HG03039 (cell line): ENCODE measurements around the gene DRC7.
"Not testable (repeated sequence)": the region's sequence is repeated elsewhere in the genome, so short reads cannot be mapped to it uniquely, and the experiment has no call there.

Experiments used
- ATAC-seq: cut with Tn5 transposase; IDR thresholded peaks from one replicate; pipeline ENCODE4 v1.9.1; 2021; ENCODE audit warnings: mild to moderate bottlenecking, moderate library complexity; ENCODE audit not compliant: unreplicated experiment

Gene DRC7

GRCh38 chr16:57734308-57734924 lies 39.8 kb downstream of the DRC7 start:
- ATAC-seq, result no peak

GRCh38 chr16:57734925-57735754 lies 40.5 kb downstream of the DRC7 start:
- ATAC-seq, result peak; percentile 89

GRCh38 chr16:57735755-57736418 lies 41.3 kb downstream of the DRC7 start, which contains the start of gene KATNB1:
Gene KATNB1, plus strand, starts transcription at chr16:57735770. Its CDS starts 1,474 bp downstream, at chr16:57737244.
- no peak for ATAC-seq

GRCh38 chr16:57736419-57737351 lies 42.1 kb downstream of the DRC7 start:
- ATAC-seq, result no peak

GRCh38 chr16:57738844-57739243 lies 44.2 kb downstream of the DRC7 start:
- ATAC-seq, result no peak

GRCh38 chr16:57739756-57740422 lies 45.3 kb downstream of the DRC7 start:
- no peak for ATAC-seq

GRCh38 chr16:57740423-57741071 lies 45.9 kb downstream of the DRC7 start:
- ATAC-seq, result no peak

GRCh38 chr16:57741660-57742191 lies 47.1 kb downstream of the DRC7 start:
- ATAC-seq, result no peak

GRCh38 chr16:57742543-57742942 lies 47.9 kb downstream of the DRC7 start:
- no peak for ATAC-seq

GRCh38 chr16:57743458-57743857 lies 48.9 kb downstream of the DRC7 start:
- ATAC-seq, result no peak

GRCh38 chr16:57743886-57744641 lies 49.5 kb downstream of the DRC7 start:
- ATAC-seq, result no peak

GRCh38 chr16:57744642-57744903 lies 50.0 kb downstream of the DRC7 start:
- ATAC-seq, result no peak

- no peak for ATAC-seq
These were observed 51.2 kb downstream of the DRC7 start for GRCh38 chr16:57745768-57746167.

GRCh38 chr16:57746316-57746715 lies 51.7 kb downstream of the DRC7 start:
- ATAC-seq, result not testable (repeated sequence)

- ATAC-seq, result no peak
These were observed 52.5 kb downstream of the DRC7 start for GRCh38 chr16:57747091-57747490.

- no peak for ATAC-seq
These were observed 52.9 kb downstream of the DRC7 start for GRCh38 chr16:57747496-57747895.

- ATAC-seq, result no peak
These were observed 53.4 kb downstream of the DRC7 start for GRCh38 chr16:57747996-57748395.

- no peak for ATAC-seq
These were observed 54.0 kb downstream of the DRC7 start for GRCh38 chr16:57748596-57748995.
